Measurements from ENCODE around the gene ULK4.

The ULK4 gene

GRCh38 chr3:41213588-41213987, 748.3 kb downstream of the ULK4 start:
- TF ChIP-seq ZNF274 (IDR thresholded peaks at IDR 0.05; ENCODE audit: low read depth, low read length), result no peak
- no peak overlapping the region for H3K4me3 ChIP-seq (ENCODE audit: low read length)

GRCh38 chr3:41212088-41212487, 749.8 kb downstream of the ULK4 start:
- TF ChIP-seq ZNF274 (IDR thresholded peaks at IDR 0.05; ENCODE audit: low read depth, low read length), result no peak
- no peak overlapping the region for H3K4me3 ChIP-seq (ENCODE audit: low read length)

- H3K4me3 ChIP-seq (ENCODE audit: low read length), result no peak overlapping the region
- TF ChIP-seq ZNF274 (IDR thresholded peaks at IDR 0.05; ENCODE audit: low read depth, low read length), result no peak
These were observed 750.9 kb downstream of the ULK4 start for GRCh38 chr3:41210966-41211365.

- no peak for TF ChIP-seq ZNF274 (IDR thresholded peaks at IDR 0.05; ENCODE audit: low read depth, low read length)
- no peak overlapping the region for H3K4me3 ChIP-seq (ENCODE audit: low read length)
These were observed 752.3 kb downstream of the ULK4 start for GRCh38 chr3:41209646-41210045.

GRCh38 chr3:41208507-41209220, 753.2 kb downstream of the ULK4 start:
- H3K4me3 ChIP-seq (ENCODE audit: low read length), result no peak overlapping the region
- TF ChIP-seq ZNF274 (IDR thresholded peaks at IDR 0.05; ENCODE audit: low read depth, low read length), result no peak

GRCh38 chr3:41207355-41207754, 754.5 kb downstream of the ULK4 start:
- H3K4me3 ChIP-seq (ENCODE audit: low read length), result no peak overlapping the region
- no peak for TF ChIP-seq ZNF274 (IDR thresholded peaks at IDR 0.05; ENCODE audit: low read depth, low read length)

- no peak overlapping the region for H3K4me3 ChIP-seq (ENCODE audit: low read length)
- no peak for TF ChIP-seq ZNF274 (IDR thresholded peaks at IDR 0.05; ENCODE audit: low read depth, low read length)
These were observed 756.3 kb downstream of the ULK4 start for GRCh38 chr3:41205591-41205990.

- H3K4me3 ChIP-seq (ENCODE audit: low read length), result no peak overlapping the region; the same call in 1 of the 2 replicates
- no peak for TF ChIP-seq ZNF274 (IDR thresholded peaks at IDR 0.05; ENCODE audit: low read depth, low read length)
These were observed 757.5 kb downstream of the ULK4 start for GRCh38 chr3:41204369-41204768.

- no peak for TF ChIP-seq ZNF274 (IDR thresholded peaks at IDR 0.05; ENCODE audit: low read depth, low read length)
- peak overlapping the region; percentile 92; the same call in 1 of the 2 replicates for H3K4me3 ChIP-seq (ENCODE audit: low read length)
These were observed 759.0 kb downstream of the ULK4 start for GRCh38 chr3:41202834-41203345.

GRCh38 chr3:41202075-41202833, 759.6 kb downstream of the ULK4 start:
- TF ChIP-seq ZNF274 (IDR thresholded peaks at IDR 0.05; ENCODE audit: low read depth, low read length), result no peak
- peak overlapping the region; percentile 92; the same call in 1 of the 2 replicates for H3K4me3 ChIP-seq (ENCODE audit: low read length)

- TF ChIP-seq ZNF274 (IDR thresholded peaks at IDR 0.05; ENCODE audit: low read depth, low read length), result no peak
- peak overlapping the region; percentile 92 for H3K4me3 ChIP-seq (ENCODE audit: low read length)
These were observed 761.3 kb downstream of the ULK4 start for GRCh38 chr3:41200669-41201021.

GRCh38 chr3:41199866-41200668, 761.8 kb downstream of the ULK4 start:
- peak overlapping the region; percentile 92 for H3K4me3 ChIP-seq (ENCODE audit: low read length)
- TF ChIP-seq ZNF274 (IDR thresholded peaks at IDR 0.05; ENCODE audit: low read depth, low read length), result no peak

GRCh38 chr3:41198950-41199865, 762.7 kb downstream of the ULK4 start, which contains the start of gene CTNNB1:
CTNNB1 (plus strand) TSS chr3:41199505; CDS start chr3:41224069, 24,564 bp downstream.
- H3K4me3 ChIP-seq (ENCODE audit: low read length), result peak within 1 kb of the TSS; percentile 92
- no peak for TF ChIP-seq ZNF274 (IDR thresholded peaks at IDR 0.05; ENCODE audit: low read depth, low read length)

Data from GM08714 (cell line).